Gastroesophageal sphincter (tissue), 4 donors: ENCODE data around the gene AFTPH. TPM values are rescaled to one million over a fixed set of nuclear protein-coding genes. Genes with fewer than 3 reads are reported as not detected.

Experiments
- ATAC-seq: fragments of 150-250 bp; one replicate; pipeline ENCODE4 v1.9.1; 2016; ENCODE audit warnings: mild to moderate bottlenecking, moderate library complexity
- H3K27ac ChIP-seq, 4 donors: fragments of 200-600 bp; sonication (generic) in 3 of 4; 1 replicate in 3 of 4; 2 replicates in 1 of 4; pipeline ENCODE4 v1.5.1; 2016 to 2019
- H3K27me3 ChIP-seq: fragments of 200-600 bp; sonication (generic); one replicate; pipeline ENCODE4 v1.5.1; 2019
- H3K36me3 ChIP-seq, 2 donors: fragments of 200-600 bp; sonication (generic); one replicate each; pipeline ENCODE4 v1.5.1; 2019; ENCODE audit warnings: control low read depth in 1 of 2
- H3K4me1 ChIP-seq, 3 donors: fragments of 200-600 bp; sonication (generic); 1 replicate in 2 of 3; 2 replicates in 1 of 3; pipeline ENCODE4 v1.5.1; 2016 to 2019; ENCODE audit warnings: control low read depth in 2 of 3
- H3K4me3 ChIP-seq, 2 donors: fragments of 200-600 bp; sonication (generic); one replicate each; pipeline ENCODE4 v1.5.1; 2019; ENCODE audit warnings: mild to moderate bottlenecking in 1 of 2, moderate library complexity in 1 of 2
- H3K9me3 ChIP-seq, 3 donors: fragments of 200-600 bp; sonication (generic); one replicate each; pipeline ENCODE4 v1.5.1; 2017 to 2019; ENCODE audit warnings: control low read depth in 2 of 3
- EP300 ChIP-seq: sonication (generic); formaldehyde crosslinking; IDR thresholded peaks from one replicate; pipeline ENCODE4 v1.6.1; 2017; ENCODE audit warnings: antibody characterized with exemption, mild to moderate bottlenecking
- POLR2A ChIP-seq, 2 donors: fragments of 450-650 bp; IDR thresholded peaks; one replicate each; pipeline ENCODE4 v1.6.1; 2017; ENCODE audit warnings: antibody characterized with exemption in 2 of 2, mild to moderate bottlenecking in 2 of 2, moderate library complexity in 1 of 2
- POLR2AphosphoS5 ChIP-seq: sonication (generic); formaldehyde crosslinking; IDR thresholded peaks from one replicate; pipeline ENCODE4 v1.6.1; 2017; ENCODE audit warnings: antibody characterized with exemption
- WGBS, 2 donors: methylation state at CpG; one replicate each; pipeline ENCODE4 v1.1.5; 2018; ENCODE audit warnings: low coverage in 1 of 2; 5-methylcytosine and 5-hydroxymethylcytosine counted together
- total RNA-seq, 4 donors: library from RNA; depleted of rRNA; stranded (reverse); fragments of >200 nt; gene quantifications; one replicate each; pipeline ENCODE4 v1.1.0, GENCODE V29; 2016
- TF ChIP-seq, protein P1 (sequence below), 4 experiments: fragments of 200-600 bp in 2 of 4; fragments of 450-650 bp in 2 of 4; sonication (generic) in 1 of 4; IDR thresholded peaks; one replicate each; pipeline ENCODE4 v1.5.1; 2017 to 2019; ENCODE audit warnings: antibody characterized with exemption in 4 of 4, mild to moderate bottlenecking in 2 of 4, moderate library complexity in 2 of 4

AFTPH gene
- total RNA-seq, 4 donors from 2014 or later = 33.0 to 53.5 (median 41.6) TPM

DNA sequence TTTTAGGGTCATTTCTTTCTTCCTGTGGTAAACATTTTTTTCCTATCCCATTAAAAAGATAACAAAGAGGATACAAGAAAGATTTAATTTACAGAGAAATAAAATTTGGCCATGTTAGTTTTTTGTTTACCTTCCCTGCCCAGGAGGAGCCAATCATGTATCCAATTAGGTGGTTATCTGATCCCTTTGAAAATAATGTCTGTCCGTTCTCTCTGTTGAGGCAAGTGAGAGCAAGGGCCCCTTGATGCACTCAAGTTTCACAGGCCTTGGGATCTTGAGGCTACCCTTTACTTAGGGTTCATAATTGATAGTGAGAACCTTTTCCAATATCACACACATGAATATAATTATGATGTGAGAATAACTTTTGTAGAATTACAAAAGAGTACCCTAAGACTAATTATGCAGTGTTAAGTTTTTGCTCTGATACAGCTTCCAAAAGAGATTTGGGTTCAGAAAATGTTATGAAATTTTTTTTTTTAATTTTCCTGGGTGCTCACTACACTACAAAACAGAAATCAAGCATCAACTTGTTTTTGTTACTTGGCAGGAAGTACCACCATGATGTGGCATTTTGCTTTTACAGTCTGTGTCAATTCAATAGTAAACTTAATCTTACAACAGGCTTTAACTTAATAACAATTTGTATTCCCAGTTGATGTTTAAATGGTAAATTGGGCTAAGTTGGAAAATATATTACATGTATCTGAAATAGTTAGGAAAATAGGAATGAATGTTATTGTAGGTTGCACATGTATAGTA is 42.0 kb downstream of the AFTPH start:
- WGBS, 2 donors = 100% methylated on average over 1 of the region's 1 CpG
- ATAC-seq = no peak
- Histone ChIP-seq H3K27ac (no peak overlapping the region), H3K4me1 (peaks cover 0 to 9% (median 0%) of the 10 kb centered on the region in 3 donors), H3K4me3 (no peak overlapping the region), H3K9me3 (no peaks in the 10 kb centered on the region), H3K36me3 (peaks cover 0 to 22% of the 10 kb centered on the region in 2 donors), H3K27me3 (no peaks in the 10 kb centered on the region)
- TF ChIP-seq POLR2A (IDR thresholded peaks at IDR 0.05) (no peak), POLR2AphosphoS5 (no peak), EP300 (no peak)
- TF ChIP-seq, protein P1, sequence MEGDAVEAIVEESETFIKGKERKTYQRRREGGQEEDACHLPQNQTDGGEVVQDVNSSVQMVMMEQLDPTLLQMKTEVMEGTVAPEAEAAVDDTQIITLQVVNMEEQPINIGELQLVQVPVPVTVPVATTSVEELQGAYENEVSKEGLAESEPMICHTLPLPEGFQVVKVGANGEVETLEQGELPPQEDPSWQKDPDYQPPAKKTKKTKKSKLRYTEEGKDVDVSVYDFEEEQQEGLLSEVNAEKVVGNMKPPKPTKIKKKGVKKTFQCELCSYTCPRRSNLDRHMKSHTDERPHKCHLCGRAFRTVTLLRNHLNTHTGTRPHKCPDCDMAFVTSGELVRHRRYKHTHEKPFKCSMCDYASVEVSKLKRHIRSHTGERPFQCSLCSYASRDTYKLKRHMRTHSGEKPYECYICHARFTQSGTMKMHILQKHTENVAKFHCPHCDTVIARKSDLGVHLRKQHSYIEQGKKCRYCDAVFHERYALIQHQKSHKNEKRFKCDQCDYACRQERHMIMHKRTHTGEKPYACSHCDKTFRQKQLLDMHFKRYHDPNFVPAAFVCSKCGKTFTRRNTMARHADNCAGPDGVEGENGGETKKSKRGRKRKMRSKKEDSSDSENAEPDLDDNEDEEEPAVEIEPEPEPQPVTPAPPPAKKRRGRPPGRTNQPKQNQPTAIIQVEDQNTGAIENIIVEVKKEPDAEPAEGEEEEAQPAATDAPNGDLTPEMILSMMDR (IDR thresholded peaks at IDR 0.05) = no peak

DNA sequence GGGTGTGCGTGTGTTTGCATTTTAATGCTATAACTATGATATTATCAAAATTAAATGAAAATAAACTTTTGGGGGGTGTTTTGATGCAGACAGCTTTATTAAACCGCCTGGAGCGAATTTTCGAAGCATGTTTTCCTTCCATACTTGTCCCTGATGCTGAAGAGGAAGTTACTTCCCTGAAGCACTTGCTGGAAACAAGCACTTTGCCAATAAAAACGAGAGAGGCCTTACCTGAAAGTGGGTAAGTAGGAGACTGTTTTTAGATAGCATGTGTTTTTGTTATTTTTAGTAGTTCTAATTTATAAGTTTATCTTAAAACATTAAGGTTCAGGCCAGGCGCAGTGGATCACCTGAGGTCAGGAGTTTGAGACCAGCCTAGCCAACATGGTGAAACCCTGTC is 43.3 kb downstream of the AFTPH start:
- 74 to 81% methylated on average over 5 to 6 of the region's 6 CpGs for WGBS, 2 donors

DNA sequence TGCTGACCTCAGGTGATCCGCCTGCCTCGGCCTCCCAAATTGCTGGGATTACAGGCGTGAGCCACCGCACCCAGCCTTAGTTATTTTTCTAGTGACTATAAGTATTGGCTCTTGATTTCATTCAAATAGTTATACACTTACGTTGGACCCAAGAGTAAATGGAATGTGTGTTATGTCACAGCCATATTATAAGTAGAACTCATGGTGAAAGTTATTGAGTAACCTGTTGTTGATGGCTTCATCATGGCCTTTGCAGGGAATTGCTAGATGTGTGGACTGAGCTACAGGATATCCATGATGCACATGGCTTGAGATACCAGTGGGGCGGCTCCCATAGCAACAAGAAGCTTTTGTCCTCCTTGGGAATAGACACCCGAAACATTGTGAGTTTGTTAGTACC is 44.7 kb downstream of the AFTPH start:
- Histone ChIP-seq H3K27ac (no peak overlapping the region), H3K36me3 (peaks cover 0 to 45% of the 10 kb centered on the region in 2 donors), H3K4me1 (peaks cover 0 to 9% (median 0%) of the 10 kb centered on the region in 3 donors), H3K27me3 (no peaks in the 10 kb centered on the region), H3K9me3 (no peaks in the 10 kb centered on the region), H3K4me3 (no peak overlapping the region)
- 91 to 94% methylated on average over 7 of the region's 7 CpGs for WGBS, 2 donors
- no peak for ATAC-seq
- TF ChIP-seq POLR2AphosphoS5 (no peak), POLR2A (IDR thresholded peaks at IDR 0.05) (no peak), EP300 (no peak)
- TF ChIP-seq, protein P1 (IDR thresholded peaks at IDR 0.05) = no peak

More for the DNA sequence above, 43.3 kb downstream of the AFTPH start:
- no peak for ATAC-seq
- peaks cover 0 to 34% of the 10 kb centered on the region in 2 donors for H3K36me3 ChIP-seq
- TF ChIP-seq, protein P1 (IDR thresholded peaks at IDR 0.05) = no peak
- TF ChIP-seq POLR2A (IDR thresholded peaks at IDR 0.05) = no peak
- TF ChIP-seq EP300 = no peak
- no peak for TF ChIP-seq POLR2AphosphoS5
- H3K27ac ChIP-seq = no peak overlapping the region
- no peaks in the 10 kb centered on the region for H3K9me3 ChIP-seq
- H3K4me1 ChIP-seq = peaks cover 0 to 9% (median 0%) of the 10 kb centered on the region in 3 donors
- no peaks in the 10 kb centered on the region for H3K27me3 ChIP-seq
- no peak overlapping the region for H3K4me3 ChIP-seq

DNA sequence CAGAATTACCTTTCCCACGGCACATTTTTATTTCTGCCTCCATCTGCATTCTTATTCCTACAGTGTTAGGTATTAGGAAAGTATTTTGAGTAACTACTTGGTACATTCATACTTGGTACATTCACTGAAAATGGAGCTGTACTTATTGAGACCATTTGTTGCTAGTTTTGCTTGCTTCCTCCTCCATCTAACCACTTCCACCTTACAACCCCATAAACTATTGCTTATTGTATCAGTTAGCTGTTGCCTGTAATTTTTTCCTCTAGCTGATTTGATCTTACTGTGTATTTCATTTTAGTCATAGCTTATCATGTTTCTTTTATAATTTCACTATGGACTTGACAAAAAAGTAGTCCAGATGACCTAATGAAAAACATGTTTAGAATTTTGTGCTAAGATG is 50.7 kb downstream of the AFTPH start:
- H3K27me3 ChIP-seq = no peaks in the 10 kb centered on the region
- H3K4me1 ChIP-seq = no peaks in the 10 kb centered on the region
- no peak overlapping the region for H3K4me3 ChIP-seq
- 92 to 94% methylated on average over 1 of the region's 1 CpG for WGBS, 2 donors
- no peak for ATAC-seq
- H3K36me3 ChIP-seq = peaks cover 0 to 83% of the 10 kb centered on the region in 2 donors
- no peaks in the 10 kb centered on the region for H3K9me3 ChIP-seq
- TF ChIP-seq, protein P1 (IDR thresholded peaks at IDR 0.05) = no peak
- TF ChIP-seq EP300 = no peak
- TF ChIP-seq POLR2AphosphoS5 = no peak
- no peak for TF ChIP-seq POLR2A (IDR thresholded peaks at IDR 0.05)
- no peak overlapping the region for H3K27ac ChIP-seq

DNA sequence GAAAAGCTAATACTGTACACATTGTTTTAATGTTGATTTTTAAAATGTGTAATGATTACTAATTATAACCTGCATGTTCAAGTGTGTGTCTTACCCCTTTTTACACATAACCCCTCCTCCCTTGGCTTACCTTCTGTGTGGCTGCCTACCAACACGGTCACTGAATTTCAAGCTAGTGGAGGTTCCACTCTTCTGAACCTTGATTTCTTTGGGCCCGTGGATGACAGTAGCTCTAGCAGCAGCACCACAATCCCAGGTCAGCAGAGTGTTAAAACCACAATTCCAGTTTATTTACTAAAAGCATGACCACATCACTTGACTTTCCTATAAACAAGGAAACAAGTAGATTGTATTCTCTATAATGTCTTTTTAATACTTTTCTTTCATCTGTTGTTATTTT is 56.9 kb downstream of the AFTPH start:
- Histone ChIP-seq H3K27me3 (no peaks in the 10 kb centered on the region), H3K9me3 (no peaks in the 10 kb centered on the region), H3K27ac (no peak overlapping the region), H3K36me3 (peaks cover 0 to 61% of the 10 kb centered on the region in 2 donors), H3K4me3 (no peak overlapping the region), H3K4me1 (no peaks in the 10 kb centered on the region)
- TF ChIP-seq, protein P1 (IDR thresholded peaks at IDR 0.05) = no peak
- TF ChIP-seq POLR2A (IDR thresholded peaks at IDR 0.05) (no peak), EP300 (no peak), POLR2AphosphoS5 (no peak)
- no peak for ATAC-seq
- WGBS, 2 donors = 77 to 96% methylated on average over 2 of the region's 2 CpGs
